ENCODE measurements around the gene RAB8A.

RAB8A gene

DNA sequence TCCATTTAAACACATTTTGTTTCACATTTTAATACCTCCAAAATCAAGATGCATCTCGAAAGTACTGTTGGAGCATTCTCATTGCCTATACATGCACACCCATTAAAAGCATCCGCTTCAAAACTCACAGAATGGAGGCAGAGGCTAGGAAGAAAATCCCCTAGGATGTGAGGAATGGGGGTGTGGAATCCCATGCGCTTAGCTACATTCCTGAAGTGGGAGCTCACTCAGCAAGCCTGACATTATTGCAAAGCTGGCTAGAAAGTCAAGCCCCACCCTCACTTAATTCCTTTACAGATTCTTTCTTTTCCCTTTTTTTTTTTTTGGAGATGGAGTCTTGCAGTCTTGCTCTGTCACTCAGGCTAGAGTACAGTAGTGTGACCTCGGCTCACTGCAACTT is 68.9 kb downstream of the RAB8A start:
- Histone ChIP-seq H3K9me3 (ENCODE audit: severe bottlenecking) (no peaks in the 10 kb centered on the region), H3K36me3 (ENCODE audit: low read depth) (no peaks in the 10 kb centered on the region), H3K27ac (ENCODE audit: poor library complexity, severe bottlenecking) (peak overlapping the region; percentile 25), H3K4me1 (ENCODE audit: insufficient read depth, poor library complexity, severe bottlenecking) (peaks cover 8% of the 10 kb centered on the region), H3K4me3 (ENCODE audit: severe bottlenecking) (no peak overlapping the region), H3K27me3 (ENCODE audit: insufficient read depth, poor library complexity, severe bottlenecking) (no peaks in the 10 kb centered on the region)
- DNase-seq (ENCODE audit: low spot score) = no peak
- TF ChIP-seq CTCF (IDR thresholded peaks at IDR 0.05; ENCODE audit: poor library complexity, severe bottlenecking) = no peak
- ATAC-seq (ENCODE audit: low read depth) = peak; percentile 72
